GM12801 (cell line): Measurements from ENCODE around the gene DLK2.

Experiments used
- TF ChIP-seq, protein P1 (sequence below): IDR thresholded peaks from one replicate; pipeline ENCODE4 v1.5.1; 2011; ENCODE audit warnings: control low read depth; ENCODE audit not compliant: insufficient read length; ENCODE audit errors: extremely low read depth

The DLK2 gene

DNA sequence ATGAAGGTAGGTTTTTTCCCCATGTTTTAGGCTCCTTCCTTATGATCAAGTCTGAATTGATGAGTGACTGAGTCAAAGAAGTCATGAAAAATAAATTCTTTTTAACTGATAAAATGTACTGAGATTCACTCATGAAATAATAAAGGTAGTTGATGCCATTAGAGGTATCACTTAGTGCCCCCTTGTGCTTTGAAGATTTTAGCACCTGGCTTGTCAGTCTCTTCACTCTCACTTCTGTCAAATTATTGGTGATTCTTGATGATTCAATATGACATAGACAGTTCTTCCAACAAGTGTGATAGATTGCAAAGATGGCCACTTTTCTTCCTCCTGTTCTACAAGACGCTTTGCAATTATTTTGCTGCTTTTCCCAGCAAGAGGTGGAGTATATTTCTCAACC is 4.2 kb upstream of the DLK2 start:
- TF ChIP-seq, protein P1, sequence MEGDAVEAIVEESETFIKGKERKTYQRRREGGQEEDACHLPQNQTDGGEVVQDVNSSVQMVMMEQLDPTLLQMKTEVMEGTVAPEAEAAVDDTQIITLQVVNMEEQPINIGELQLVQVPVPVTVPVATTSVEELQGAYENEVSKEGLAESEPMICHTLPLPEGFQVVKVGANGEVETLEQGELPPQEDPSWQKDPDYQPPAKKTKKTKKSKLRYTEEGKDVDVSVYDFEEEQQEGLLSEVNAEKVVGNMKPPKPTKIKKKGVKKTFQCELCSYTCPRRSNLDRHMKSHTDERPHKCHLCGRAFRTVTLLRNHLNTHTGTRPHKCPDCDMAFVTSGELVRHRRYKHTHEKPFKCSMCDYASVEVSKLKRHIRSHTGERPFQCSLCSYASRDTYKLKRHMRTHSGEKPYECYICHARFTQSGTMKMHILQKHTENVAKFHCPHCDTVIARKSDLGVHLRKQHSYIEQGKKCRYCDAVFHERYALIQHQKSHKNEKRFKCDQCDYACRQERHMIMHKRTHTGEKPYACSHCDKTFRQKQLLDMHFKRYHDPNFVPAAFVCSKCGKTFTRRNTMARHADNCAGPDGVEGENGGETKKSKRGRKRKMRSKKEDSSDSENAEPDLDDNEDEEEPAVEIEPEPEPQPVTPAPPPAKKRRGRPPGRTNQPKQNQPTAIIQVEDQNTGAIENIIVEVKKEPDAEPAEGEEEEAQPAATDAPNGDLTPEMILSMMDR, result no peak

DNA sequence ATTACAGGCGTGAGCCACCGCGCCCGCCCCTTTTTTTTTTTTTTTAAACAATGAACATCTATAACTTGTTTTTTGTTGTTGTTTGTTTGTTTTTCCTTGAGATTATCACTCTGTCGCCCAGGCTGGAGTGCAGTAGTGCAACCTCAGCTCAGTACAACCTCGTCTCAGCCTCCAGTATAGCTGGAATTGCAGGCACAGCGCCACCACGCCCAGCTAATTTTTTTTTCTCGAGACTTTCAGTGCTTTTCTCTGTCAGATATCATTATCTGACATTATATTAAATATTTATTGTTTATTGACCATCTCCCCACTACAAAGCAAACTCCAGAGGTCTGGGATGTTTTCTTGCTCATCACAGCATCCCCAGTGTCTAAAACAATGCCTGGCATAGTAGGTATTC is 2.3 kb upstream of the DLK2 start:
- TF ChIP-seq, protein P1, result no peak

DNA sequence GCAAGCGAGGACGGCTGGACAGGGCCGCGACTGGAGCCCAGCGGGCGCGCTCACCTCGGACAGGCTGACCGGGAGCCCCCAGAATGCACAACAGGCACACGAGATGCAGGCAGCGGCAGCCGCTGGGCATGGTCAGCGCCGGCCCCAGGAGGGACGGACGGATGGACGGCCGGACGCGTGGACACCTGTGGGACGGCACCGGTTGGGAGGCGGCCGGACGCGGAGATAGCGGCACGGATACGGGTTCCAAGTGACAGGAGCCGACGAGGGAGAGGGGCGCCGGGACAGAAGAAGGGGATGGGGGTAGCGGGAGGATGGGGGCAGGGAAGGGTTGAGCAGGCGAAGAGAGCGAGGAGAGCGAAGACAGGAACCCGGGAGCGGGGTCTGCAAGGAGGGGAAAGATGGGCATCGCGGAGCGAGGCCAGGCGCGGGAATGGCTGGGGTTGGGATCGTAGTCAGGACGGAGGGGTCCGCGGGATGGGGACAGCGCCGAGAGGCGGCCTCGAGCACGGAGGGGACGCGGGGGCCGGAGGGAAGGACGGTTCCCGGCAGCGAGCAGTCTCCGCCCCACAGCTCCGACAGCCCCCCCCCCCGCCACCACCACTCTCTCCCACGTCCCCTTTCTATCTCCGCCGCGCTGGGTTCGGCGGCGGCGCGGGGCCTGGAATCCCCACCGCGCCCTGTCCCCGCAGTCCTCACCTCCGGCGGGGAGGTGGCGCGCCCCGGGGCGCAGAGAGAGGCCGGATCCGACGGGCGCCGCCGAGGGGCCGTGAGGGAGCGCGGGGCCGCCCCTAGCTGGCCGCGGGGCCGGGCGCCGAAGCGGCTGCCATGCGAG is 435 bp downstream of the DLK2 start:
- TF ChIP-seq, protein P1, result no peak

DNA sequence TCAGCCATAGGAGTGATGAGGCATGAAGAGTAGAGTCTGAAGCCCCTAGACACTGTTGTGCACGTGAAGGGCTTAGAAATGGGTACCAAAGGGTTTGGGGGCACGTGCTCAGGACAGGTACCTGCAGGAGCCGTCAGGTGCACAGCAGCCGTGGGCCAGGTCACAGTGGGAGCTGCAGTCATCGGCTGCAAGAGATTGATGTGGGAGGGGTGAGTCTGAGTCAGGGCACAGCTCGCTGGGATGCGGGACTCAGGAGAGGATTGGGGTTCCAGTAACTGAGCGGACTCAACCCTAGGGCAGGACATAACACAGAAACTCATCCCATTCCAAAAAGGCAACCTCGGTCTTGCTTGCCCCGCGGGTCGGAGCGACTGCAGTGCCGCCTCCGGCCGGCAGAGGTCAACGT is 1.1 kb downstream of the DLK2 start:
- TF ChIP-seq, protein P1, result no peak

DNA sequence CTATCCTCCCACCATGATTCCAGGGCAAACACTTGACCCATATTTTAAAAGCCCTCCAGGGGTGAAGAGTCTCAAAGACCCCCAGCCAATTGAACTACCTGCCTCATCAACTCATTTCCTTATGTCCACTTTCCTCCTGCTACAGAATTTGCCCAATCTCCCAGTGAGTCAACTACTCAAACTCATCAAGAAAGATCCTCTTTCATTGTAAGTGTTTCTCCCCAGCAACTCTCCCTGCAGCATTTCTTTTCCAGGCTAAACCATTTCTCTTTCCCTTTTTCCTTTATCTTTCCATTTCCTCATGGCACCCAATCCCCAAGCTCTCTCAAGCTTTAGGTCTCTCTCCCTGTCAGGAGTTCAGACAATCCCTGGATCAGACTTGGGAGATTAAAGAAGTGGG is 1.5 kb downstream of the DLK2 start:
- TF ChIP-seq, protein P1, result no peak

DNA sequence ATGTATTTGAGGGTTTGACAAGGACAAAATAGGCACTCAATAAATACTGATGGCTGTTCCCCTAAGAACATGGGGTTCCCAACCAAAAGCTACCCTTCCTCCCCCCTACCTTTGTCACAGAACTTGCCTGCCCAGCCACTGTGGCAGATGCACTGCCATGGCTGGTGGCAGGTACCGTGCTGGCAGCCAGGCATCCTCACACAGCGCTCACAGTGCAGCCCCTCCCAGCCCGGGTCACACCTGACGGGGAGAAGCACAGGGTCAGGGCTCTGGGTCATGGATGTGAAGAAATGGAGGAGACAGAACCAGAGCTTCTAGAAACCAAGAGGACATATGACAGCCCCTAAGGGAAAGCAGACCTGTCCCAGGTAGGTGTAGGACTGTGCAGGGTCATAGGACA is 2.5 kb downstream of the DLK2 start:
- TF ChIP-seq, protein P1, result no peak

DNA sequence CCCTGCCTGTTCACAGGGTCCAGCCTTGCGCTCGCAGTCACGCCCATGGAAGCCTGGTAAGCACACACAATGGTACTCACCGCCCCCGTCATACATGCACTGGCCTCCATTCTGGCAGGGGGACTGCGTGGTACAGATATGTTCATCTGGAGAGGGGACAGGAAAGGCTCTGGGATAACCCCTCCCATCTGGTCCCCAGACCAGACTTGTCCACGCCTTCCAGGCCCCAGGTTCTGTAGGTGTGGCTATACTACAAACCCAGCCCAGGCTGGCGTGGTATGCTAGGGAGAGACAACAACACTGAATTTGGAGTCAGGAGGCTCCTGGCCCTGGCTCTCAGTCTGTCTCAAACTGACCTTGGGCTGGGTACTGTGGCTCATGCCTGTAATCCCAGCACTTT is 3.4 kb downstream of the DLK2 start:
- TF ChIP-seq, protein P1, result no peak
